IMR-90 (cell line): ENCODE measurements around the gene VAC14. TPM values are rescaled to one million over a fixed set of nuclear protein-coding genes. Genes with fewer than 3 reads are reported as not detected.
A peak's percentile ranks its signal among the peaks of the same experiment; 100 is the strongest.

Source experiments
- ATAC-seq: fragments of 200-7000 bp; cut with Tn5 transposase; 2 replicates; pipeline ENCODE4 v1.9.1; 2020; ENCODE audit warnings: low read depth, mild to moderate bottlenecking, moderate library complexity
- BruUV-seq: library from RNA; stranded (reverse); fragments of 400-500 nt; replicated peaks from 2 replicates; lab custom pipeline; 2021; lab: Mats Ljungman, UMichigan
- CTCF ChIA-PET: fragments of 300-600 bp; formaldehyde crosslinking; extraction: SDS; loops from one replicate; lab custom pipeline; 2021; ENCODE audit warnings: antibody characterized with exemption; lab: Yijun Ruan, JAX
- POLR2A ChIA-PET: fragments of 300-600 bp; sonication (Branson Sonifier 250); formaldehyde crosslinking; loops from one replicate; lab custom pipeline; 2022; ENCODE audit warnings: antibody characterized with exemption; ENCODE audit not compliant: unreplicated experiment; lab: Charles Lee
- DNase-seq: peaks from one replicate; pipeline ENCODE4 v3.0.0; 2013
- H2AFZ ChIP-seq: replicated peaks from 2 replicates; pipeline ENCODE3; 2013; ENCODE audit warnings: low read length, mild to moderate bottlenecking; ENCODE audit not compliant: poor library complexity
- H2AK5ac ChIP-seq: 2 replicates; pipeline ENCODE4 v1.6.1; 2013; ENCODE audit warnings: low read depth, low read length, inconsistent platforms
- H2AK9ac ChIP-seq: replicated peaks from 2 replicates; pipeline ENCODE3; 2013; ENCODE audit warnings: mild to moderate bottlenecking, low read depth, low read length, moderate library complexity; ENCODE audit not compliant: poor library complexity
- H2BK120ac ChIP-seq: 2 replicates; pipeline ENCODE4 v1.6.1; 2013; ENCODE audit warnings: low read depth, low read length, inconsistent platforms
- H2BK15ac ChIP-seq: 3 replicates; pipeline ENCODE4 v1.6.1; 2013; ENCODE audit warnings: low read depth, low read length, inconsistent platforms
- H2BK20ac ChIP-seq: 2 replicates; pipeline ENCODE4 v1.6.1; 2013; ENCODE audit warnings: low read depth, mild to moderate bottlenecking, inconsistent platforms, low read length, moderate library complexity
- H2BK5ac ChIP-seq: 2 replicates; pipeline ENCODE4 v1.6.1; 2013; ENCODE audit warnings: mild to moderate bottlenecking, low read depth, low read length, inconsistent platforms; ENCODE audit not compliant: poor library complexity, severe bottlenecking
- H3K14ac ChIP-seq: replicated peaks from 2 replicates; pipeline ENCODE4 v1.6.1; 2013; ENCODE audit warnings: low read depth, low read length, inconsistent platforms
- H3K18ac ChIP-seq: 2 replicates; pipeline ENCODE4 v1.6.1; 2013; ENCODE audit warnings: low read depth, low read length, control low read depth
- H3K23ac ChIP-seq: 2 replicates; pipeline ENCODE4 v1.6.1; 2013; ENCODE audit warnings: low read depth, low read length, inconsistent platforms
- H3K27ac ChIP-seq: 2 replicates; pipeline ENCODE4 v1.5.1; 2013; ENCODE audit warnings: mild to moderate bottlenecking, control low read depth, low read length; ENCODE audit not compliant: insufficient read depth
- H3K27me3 ChIP-seq: 2 replicates; pipeline ENCODE4 v1.6.1; 2013; ENCODE audit warnings: low read length; ENCODE audit not compliant: control insufficient read depth, insufficient read depth
- H3K36me3 ChIP-seq: 2 replicates; pipeline ENCODE4 v1.6.1; 2013; ENCODE audit warnings: low read length, mixed read lengths; ENCODE audit not compliant: control insufficient read depth, insufficient read depth
- H3K4ac ChIP-seq: 2 replicates; pipeline ENCODE4 v1.6.1; 2013; ENCODE audit warnings: low read depth, low read length, inconsistent platforms
- H3K4me1 ChIP-seq: 2 replicates; pipeline ENCODE4 v1.6.1; 2013; ENCODE audit warnings: low read length, mixed read lengths; ENCODE audit not compliant: control insufficient read depth, insufficient read depth
- H3K4me2 ChIP-seq: 2 replicates; pipeline ENCODE4 v1.6.1; 2013; ENCODE audit warnings: low read depth, mild to moderate bottlenecking, control low read depth, low read length, moderate library complexity
- H3K4me3 ChIP-seq: 2 replicates; pipeline ENCODE4 v1.5.1; 2013; ENCODE audit warnings: low read depth, mild to moderate bottlenecking, control low read depth, low read length, moderate library complexity; ENCODE audit not compliant: insufficient read depth
- H3K56ac ChIP-seq: 2 replicates; pipeline ENCODE4 v1.6.1; 2013; ENCODE audit warnings: low read length, inconsistent platforms; ENCODE audit not compliant: insufficient read depth; ENCODE audit errors: extremely low read depth
- H3K79me1 ChIP-seq, 2 experiments: 2 replicates each; pipeline ENCODE4 v1.6.1; 2013; ENCODE audit warnings: low read length in 2 of 2, inconsistent platforms in 1 of 2, low read depth in 1 of 2
- H3K9ac ChIP-seq: 2 replicates; pipeline ENCODE4 v1.6.1; 2013; ENCODE audit warnings: low read depth, low read length, control low read depth
- H3K9me1 ChIP-seq: 2 replicates; pipeline ENCODE4 v1.6.1; 2013; ENCODE audit warnings: low read length, inconsistent platforms; ENCODE audit not compliant: insufficient read depth
- H3K9me3 ChIP-seq: 2 replicates; pipeline ENCODE4 v1.6.1; 2013; ENCODE audit warnings: low read length; ENCODE audit not compliant: control insufficient read depth, insufficient read depth
- H4K20me1 ChIP-seq: 2 replicates; pipeline ENCODE4 v1.6.1; 2013; ENCODE audit warnings: low read length, inconsistent platforms; ENCODE audit not compliant: insufficient read depth
- H4K5ac ChIP-seq: 2 replicates; pipeline ENCODE4 v1.6.1; 2013; ENCODE audit warnings: mild to moderate bottlenecking, low read depth, low read length, control low read depth
- H4K8ac ChIP-seq, 2 experiments: 2 replicates each; pipeline ENCODE4 v1.6.1; 2013; ENCODE audit warnings: low read depth in 2 of 2, low read length in 2 of 2, control low read depth in 1 of 2, inconsistent platforms in 1 of 2
- H4K91ac ChIP-seq: 2 replicates; pipeline ENCODE4 v1.6.1; 2013; ENCODE audit warnings: low read depth, low read length, inconsistent platforms; ENCODE audit not compliant: insufficient read depth
- BHLHE40 ChIP-seq: fragments of 150-350 bp; IDR thresholded peaks from 2 replicates; pipeline ENCODE4 v1.6.1; 2016; ENCODE audit warnings: mild to moderate bottlenecking, low read depth, low read length
- CEBPB ChIP-seq: IDR thresholded peaks from 2 replicates; pipeline ENCODE4 v1.6.1; 2012; ENCODE audit warnings: low read depth, low read length, improper control_type of control experiment
- CHD1 ChIP-seq: IDR thresholded peaks from 2 replicates; pipeline ENCODE4 v1.6.1; 2012; ENCODE audit warnings: low read depth, low read length, improper control_type of control experiment
- FOS ChIP-seq: fragments of 150-350 bp; IDR thresholded peaks from 2 replicates; pipeline ENCODE4 v1.6.1; 2016; ENCODE audit warnings: low read depth, low read length
- MAFK ChIP-seq: IDR thresholded peaks from 2 replicates; pipeline ENCODE4 v1.6.1; 2012; ENCODE audit warnings: low read depth, low read length, improper control_type of control experiment
- MAZ ChIP-seq: IDR thresholded peaks from 2 replicates; pipeline ENCODE4 v1.6.1; 2012; ENCODE audit warnings: low read depth, mild to moderate bottlenecking, low read length, improper control_type of control experiment, moderate library complexity, borderline replicate concordance
- MXI1 ChIP-seq: IDR thresholded peaks from 2 replicates; pipeline ENCODE4 v1.6.1; 2012; ENCODE audit warnings: low read depth, mild to moderate bottlenecking, low read length, moderate library complexity, borderline replicate concordance
- NFE2L2 ChIP-seq: fragments of 150-350 bp; IDR thresholded peaks from 2 replicates; pipeline ENCODE4 v1.6.1; 2016; ENCODE audit warnings: low read depth, mild to moderate bottlenecking, low read length
- POLR2A ChIP-seq: IDR thresholded peaks from 2 replicates; pipeline ENCODE4 v1.6.1; 2012; ENCODE audit warnings: mild to moderate bottlenecking, low read depth, low read length
- RAD21 ChIP-seq: IDR thresholded peaks from 2 replicates; pipeline ENCODE4 v1.6.1; 2012; ENCODE audit warnings: low read length, improper control_type of control experiment
- RCOR1 ChIP-seq: IDR thresholded peaks from 2 replicates; pipeline ENCODE4 v1.6.1; 2012; ENCODE audit warnings: mild to moderate bottlenecking, low read length, improper control_type of control experiment; ENCODE audit not compliant: insufficient replicate concordance
- RFX5 ChIP-seq: IDR thresholded peaks from 2 replicates; pipeline ENCODE4 v1.8.0; 2012; ENCODE audit warnings: low read depth, mild to moderate bottlenecking, low read length, moderate library complexity
- SMC3 ChIP-seq: fragments of 150-350 bp; IDR thresholded peaks from 2 replicates; pipeline ENCODE4 v1.6.1; 2016; ENCODE audit warnings: low read depth, mild to moderate bottlenecking, antibody characterized with exemption, low read length, moderate library complexity
- WGBS, 2 experiments: methylation state at CpG; one replicate each; pipeline versions ENCODE4 v1.1.5 to v1.1.7; 2013; ENCODE audit warnings: missing lambda C conversion rate in 2 of 2; ENCODE audit not compliant: insufficient read length in 1 of 2; ENCODE audit errors: extremely low coverage in 2 of 2; 5-methylcytosine and 5-hydroxymethylcytosine counted together
- dilution Hi-C: fragments of 300-500 bp; cut with HindIII; formaldehyde crosslinking; loops from one replicate; pipeline ENCODE4 v1.14.3; 2018; ENCODE audit warnings: low sequenced_read_pairs; ENCODE audit not compliant: unreplicated experiment
- in situ Hi-C: fragments of 300-500 bp; cut with MboI; formaldehyde crosslinking; loops from 3 replicates; pipeline ENCODE4 v1.14.3; 2019; ENCODE audit warnings: low sequenced_read_pairs, inconsistent platforms, mixed read lengths
- intact Hi-C: fragments of 100-400 bp; cut with micrococcal nuclease; formaldehyde crosslinking; loops from 2 replicates; pipeline ENCODE4 v1.10.0; 2022
- polyA plus RNA-seq, 3 experiments: library from polyadenylated mRNA; depleted of rRNA; stranded (reverse); fragments of >200 nt; gene quantifications; 2 replicates each; pipeline ENCODE4 v1.2.3, GENCODE V29; 2012; ENCODE audit warnings: low replicate concordance in 1 of 3
- total RNA-seq: library from RNA; depleted of rRNA; stranded (reverse); fragments of >200 nt; gene quantifications from 2 replicates; pipeline ENCODE4 v1.2.3, GENCODE V29; 2012
- TF ChIP-seq, protein P1 (sequence below): conservative IDR thresholded peaks from 2 replicates; pipeline ENCODE4 v1.5.1; 2012; ENCODE audit warnings: mild to moderate bottlenecking, low read depth, low read length, improper control_type of control experiment
- TF ChIP-seq, protein P2 (sequence below): fragments of 150-350 bp; IDR thresholded peaks from 2 replicates; pipeline ENCODE4 v1.6.1; 2016; ENCODE audit warnings: low read depth, mild to moderate bottlenecking, low read length, moderate library complexity, borderline replicate concordance
- TF ChIP-seq, protein P3 (sequence below): fragments of 150-350 bp; IDR thresholded peaks from 2 replicates; pipeline ENCODE4 v1.6.1; 2017; ENCODE audit warnings: mild to moderate bottlenecking, antibody characterized with exemption, low read length, low read depth

The VAC14 gene
- total and polyA plus RNA-seq, 2 of the 4 experiments (the other 2 are of a cell fraction) = 21.1 to 40.2 TPM

DNA sequence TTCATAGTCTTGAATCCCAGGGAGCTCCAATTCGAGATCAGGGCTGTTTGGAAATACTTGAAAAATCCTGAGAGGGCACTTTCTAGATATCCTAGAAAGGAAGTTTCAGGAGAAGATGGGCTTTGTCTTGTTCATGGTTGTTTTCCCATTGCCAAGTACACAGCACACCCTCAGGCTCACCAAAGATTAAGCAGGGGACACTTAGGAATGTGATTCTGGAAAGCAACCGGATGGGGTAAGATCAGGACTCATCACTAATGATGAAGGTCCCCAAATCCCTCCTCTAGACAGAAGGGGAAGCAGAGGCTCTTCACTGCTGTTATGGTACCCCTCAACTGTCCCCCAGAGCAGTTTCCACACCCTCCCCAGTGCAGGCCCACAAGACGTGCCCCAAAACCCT, 40.7 kb downstream of the VAC14 start:
- Histone ChIP-seq H2BK5ac (peak overlapping the region; percentile 82), H3K4me1 (peaks cover 20% of the 10 kb centered on the region), H4K8ac (peak overlapping the region; percentile 35 to 81), H2AK5ac (peak overlapping the region; percentile 83), H3K79me1 (peaks cover 0 to 33% of the 10 kb centered on the region in 2 experiments; a peak in 2 of 4 replicates), H3K36me3 (peaks cover 10% of the 10 kb centered on the region), H3K4me3 (no peak overlapping the region), H3K27me3 (no peaks in the 10 kb centered on the region), H2BK20ac (peak overlapping the region; percentile 93), H3K14ac (peak overlapping the region; percentile 78), H4K5ac (peak overlapping the region; percentile 46), H3K18ac (peak overlapping the region; percentile 25), H3K9me3 (no peaks in the 10 kb centered on the region), H4K20me1 (no peaks in the 10 kb centered on the region; the same call in 1 of the 2 replicates), H2AFZ (peak overlapping the region; percentile 75), H2BK120ac (peak overlapping the region; percentile 86), H3K27ac (peak overlapping the region; percentile 90), H3K4ac (peak overlapping the region; percentile 95), H2AK9ac (peak overlapping the region; percentile 91), H3K9ac (peak overlapping the region; percentile 33), H4K91ac (peak overlapping the region; percentile 84), H3K4me2 (peak overlapping the region; percentile 7; the same call in 1 of the 2 replicates), H2BK15ac (peak overlapping the region; percentile 69; the same call in 2 of the 3 replicates), H3K23ac (peak overlapping the region; percentile 88), H3K56ac (peak overlapping the region; percentile 52), H3K9me1 (peaks cover 21% of the 10 kb centered on the region)
- TF ChIP-seq, protein P1, sequence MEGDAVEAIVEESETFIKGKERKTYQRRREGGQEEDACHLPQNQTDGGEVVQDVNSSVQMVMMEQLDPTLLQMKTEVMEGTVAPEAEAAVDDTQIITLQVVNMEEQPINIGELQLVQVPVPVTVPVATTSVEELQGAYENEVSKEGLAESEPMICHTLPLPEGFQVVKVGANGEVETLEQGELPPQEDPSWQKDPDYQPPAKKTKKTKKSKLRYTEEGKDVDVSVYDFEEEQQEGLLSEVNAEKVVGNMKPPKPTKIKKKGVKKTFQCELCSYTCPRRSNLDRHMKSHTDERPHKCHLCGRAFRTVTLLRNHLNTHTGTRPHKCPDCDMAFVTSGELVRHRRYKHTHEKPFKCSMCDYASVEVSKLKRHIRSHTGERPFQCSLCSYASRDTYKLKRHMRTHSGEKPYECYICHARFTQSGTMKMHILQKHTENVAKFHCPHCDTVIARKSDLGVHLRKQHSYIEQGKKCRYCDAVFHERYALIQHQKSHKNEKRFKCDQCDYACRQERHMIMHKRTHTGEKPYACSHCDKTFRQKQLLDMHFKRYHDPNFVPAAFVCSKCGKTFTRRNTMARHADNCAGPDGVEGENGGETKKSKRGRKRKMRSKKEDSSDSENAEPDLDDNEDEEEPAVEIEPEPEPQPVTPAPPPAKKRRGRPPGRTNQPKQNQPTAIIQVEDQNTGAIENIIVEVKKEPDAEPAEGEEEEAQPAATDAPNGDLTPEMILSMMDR = no peak
- no peak for TF ChIP-seq MAZ
- TF ChIP-seq SMC3 = no peak
- TF ChIP-seq BHLHE40 = no peak
- no peak for TF ChIP-seq CEBPB
- no peak for TF ChIP-seq MXI1
- TF ChIP-seq RCOR1 = no peak
- TF ChIP-seq POLR2A = no peak
- TF ChIP-seq NFE2L2 = no peak
- TF ChIP-seq, protein P2, sequence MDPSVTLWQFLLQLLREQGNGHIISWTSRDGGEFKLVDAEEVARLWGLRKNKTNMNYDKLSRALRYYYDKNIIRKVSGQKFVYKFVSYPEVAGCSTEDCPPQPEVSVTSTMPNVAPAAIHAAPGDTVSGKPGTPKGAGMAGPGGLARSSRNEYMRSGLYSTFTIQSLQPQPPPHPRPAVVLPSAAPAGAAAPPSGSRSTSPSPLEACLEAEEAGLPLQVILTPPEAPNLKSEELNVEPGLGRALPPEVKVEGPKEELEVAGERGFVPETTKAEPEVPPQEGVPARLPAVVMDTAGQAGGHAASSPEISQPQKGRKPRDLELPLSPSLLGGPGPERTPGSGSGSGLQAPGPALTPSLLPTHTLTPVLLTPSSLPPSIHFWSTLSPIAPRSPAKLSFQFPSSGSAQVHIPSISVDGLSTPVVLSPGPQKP = no peak
- TF ChIP-seq CHD1 = no peak
- TF ChIP-seq FOS = no peak
- no peak for TF ChIP-seq MAFK
- no peak for TF ChIP-seq RFX5
- TF ChIP-seq RAD21 = no peak
- TF ChIP-seq, protein P3, sequence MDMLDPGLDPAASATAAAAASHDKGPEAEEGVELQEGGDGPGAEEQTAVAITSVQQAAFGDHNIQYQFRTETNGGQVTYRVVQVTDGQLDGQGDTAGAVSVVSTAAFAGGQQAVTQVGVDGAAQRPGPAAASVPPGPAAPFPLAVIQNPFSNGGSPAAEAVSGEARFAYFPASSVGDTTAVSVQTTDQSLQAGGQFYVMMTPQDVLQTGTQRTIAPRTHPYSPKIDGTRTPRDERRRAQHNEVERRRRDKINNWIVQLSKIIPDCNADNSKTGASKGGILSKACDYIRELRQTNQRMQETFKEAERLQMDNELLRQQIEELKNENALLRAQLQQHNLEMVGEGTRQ = no peak
- BruUV-seq = no TSS peak
- DNase-seq = no peak
- no CpG with 5 or more reads among the region's 3 CpGs for WGBS, 2 experiments
- in situ Hi-C loops = no loop called here
- intact Hi-C loops = no loop called here
- POLR2A ChIA-PET = interaction anchor here (1.0 kb wide), 2 partner anchors 23 to 73 kb away, joined by 3 to 4 read pairs; no protein-coding TSS in a partner anchor
- dilution Hi-C loops = loop anchor here (10.0 kb wide), 1 partner anchor 85 kb away; no protein-coding TSS in a partner anchor
- ATAC-seq = peak; percentile 21
- CTCF ChIA-PET = interaction anchor here (0.8 to 3.0 kb wide), 6 partner anchors 9 to 84 kb away, joined by 3 to 12 read pairs (median 6); no protein-coding TSS in a partner anchor
